Liver (tissue), 3 donors: Measurements from ENCODE around the gene SYS1.

Experiments
- ATF3 ChIP-seq: IDR thresholded peaks from 2 replicates; pipeline ENCODE4 v1.6.1; 2016; ENCODE audit warnings: antibody characterized with exemption
- CTCF ChIP-seq: fragments of 150-350 bp; IDR thresholded peaks from 2 replicates; pipeline ENCODE4 v1.5.1; 2017; ENCODE audit warnings: improper control_type of control experiment, low read depth, low read length; ENCODE audit not compliant: missing input control
- FOXA1 ChIP-seq: IDR thresholded peaks from 2 replicates; pipeline ENCODE4 v1.6.1; 2016; ENCODE audit warnings: antibody characterized with exemption
- GABPA ChIP-seq, 2 donors: IDR thresholded peaks in 1 of 2; conservative IDR thresholded peaks in 1 of 2; 2 replicates each; pipeline ENCODE4 v1.6.1; 2016; ENCODE audit warnings: antibody characterized with exemption in 2 of 2, mild to moderate bottlenecking in 1 of 2, moderate library complexity in 1 of 2
- JUND ChIP-seq, 2 donors: IDR thresholded peaks; 2 replicates each; pipeline ENCODE4 v1.6.1; 2016; ENCODE audit warnings: antibody characterized with exemption in 2 of 2
- MAX ChIP-seq: IDR thresholded peaks from 2 replicates; pipeline ENCODE4 v1.6.1; 2016; ENCODE audit warnings: antibody characterized with exemption
- RAD21 ChIP-seq, 2 donors: IDR thresholded peaks; 2 replicates each; pipeline ENCODE4 v1.6.1; 2016; ENCODE audit warnings: antibody characterized with exemption in 2 of 2, mild to moderate bottlenecking in 2 of 2
- REST ChIP-seq: IDR thresholded peaks from 2 replicates; pipeline ENCODE4 v1.6.1; 2016; ENCODE audit warnings: antibody characterized with exemption, mild to moderate bottlenecking
- RXRA ChIP-seq, 2 donors: IDR thresholded peaks; 2 replicates each; pipeline ENCODE4 v1.6.1; 2017 to 2018; ENCODE audit warnings: antibody characterized with exemption in 2 of 2, mild to moderate bottlenecking in 1 of 2
- SP1 ChIP-seq: IDR thresholded peaks from 2 replicates; pipeline ENCODE4 v1.6.1; 2018; ENCODE audit warnings: antibody characterized with exemption, mild to moderate bottlenecking
- TAF1 ChIP-seq: conservative IDR thresholded peaks from 2 replicates; pipeline ENCODE4 v1.6.1; 2016; ENCODE audit warnings: antibody characterized with exemption, mild to moderate bottlenecking
- YY1 ChIP-seq: IDR thresholded peaks from 2 replicates; pipeline ENCODE4 v1.6.1; 2016; ENCODE audit warnings: antibody characterized with exemption, mild to moderate bottlenecking
- ZBTB33 ChIP-seq: IDR thresholded peaks from 2 replicates; pipeline ENCODE4 v1.6.1; 2016; ENCODE audit warnings: antibody characterized with exemption
- donor health status: healthy.
- donor health status: healthy.

- no peak for TF ChIP-seq CTCF
- no peak for TF ChIP-seq RAD21 (IDR thresholded peaks at IDR 0.05)
- no peak for TF ChIP-seq SP1
- TF ChIP-seq REST = no peak
- TF ChIP-seq ZBTB33 = no peak
- no peak for TF ChIP-seq YY1
- TF ChIP-seq FOXA1 = no peak
- TF ChIP-seq JUND (IDR thresholded peaks at IDR 0.05) = no peak
- no peak for TF ChIP-seq GABPA (IDR thresholded peaks at IDR 0.05 in 1 of 2, conservative IDR thresholded peaks at IDR 0.05 in 1 of 2)
- TF ChIP-seq TAF1 = no peak
- no peak for TF ChIP-seq ATF3
- TF ChIP-seq MAX = no peak
- TF ChIP-seq RXRA (IDR thresholded peaks at IDR 0.05) = no peak
Observed at GRCh38 chr20:45330476-45330875, 32.5 kb upstream of the SYS1 start.
